Choroid plexus epithelial cell (primary cell): ENCODE measurements around the gene PPFIBP2.

Source experiments
- DNase-seq: peaks from one replicate; pipeline ENCODE4 v3.0.0-alpha.2; 2010; ENCODE audit warnings: low read depth
- H3K4me3 ChIP-seq: 2 replicates; pipeline ENCODE4 v1.5.1; 2011; ENCODE audit warnings: low read depth, mild to moderate bottlenecking, control low read depth, low read length, moderate library complexity
- TF ChIP-seq, protein P1 (sequence below): conservative IDR thresholded peaks from 2 replicates; pipeline ENCODE4 v1.5.1; 2011; ENCODE audit warnings: low read depth, mild to moderate bottlenecking, control low read depth, inconsistent platforms, low read length, moderate library complexity

The PPFIBP2 gene

DNA sequence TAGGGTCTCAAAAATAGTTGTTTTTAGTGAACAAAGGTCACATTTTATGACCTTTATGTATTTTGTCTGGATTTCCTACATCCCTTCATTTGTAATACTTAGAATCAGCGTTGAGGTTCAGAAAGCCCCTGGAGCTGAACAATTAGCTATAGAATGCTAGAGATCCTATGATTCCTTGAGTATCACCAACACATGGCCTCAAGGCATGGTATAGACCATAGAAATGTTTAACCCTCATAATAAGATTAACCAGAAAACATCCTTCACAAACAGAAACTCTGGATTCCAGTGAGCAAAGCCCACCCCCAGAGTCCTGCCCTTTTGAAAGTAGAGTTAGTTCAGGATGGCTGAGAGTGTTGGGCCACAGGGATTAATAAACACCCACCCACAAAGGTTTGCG, 82.2 kb downstream of the PPFIBP2 start:
- TF ChIP-seq, protein P1, sequence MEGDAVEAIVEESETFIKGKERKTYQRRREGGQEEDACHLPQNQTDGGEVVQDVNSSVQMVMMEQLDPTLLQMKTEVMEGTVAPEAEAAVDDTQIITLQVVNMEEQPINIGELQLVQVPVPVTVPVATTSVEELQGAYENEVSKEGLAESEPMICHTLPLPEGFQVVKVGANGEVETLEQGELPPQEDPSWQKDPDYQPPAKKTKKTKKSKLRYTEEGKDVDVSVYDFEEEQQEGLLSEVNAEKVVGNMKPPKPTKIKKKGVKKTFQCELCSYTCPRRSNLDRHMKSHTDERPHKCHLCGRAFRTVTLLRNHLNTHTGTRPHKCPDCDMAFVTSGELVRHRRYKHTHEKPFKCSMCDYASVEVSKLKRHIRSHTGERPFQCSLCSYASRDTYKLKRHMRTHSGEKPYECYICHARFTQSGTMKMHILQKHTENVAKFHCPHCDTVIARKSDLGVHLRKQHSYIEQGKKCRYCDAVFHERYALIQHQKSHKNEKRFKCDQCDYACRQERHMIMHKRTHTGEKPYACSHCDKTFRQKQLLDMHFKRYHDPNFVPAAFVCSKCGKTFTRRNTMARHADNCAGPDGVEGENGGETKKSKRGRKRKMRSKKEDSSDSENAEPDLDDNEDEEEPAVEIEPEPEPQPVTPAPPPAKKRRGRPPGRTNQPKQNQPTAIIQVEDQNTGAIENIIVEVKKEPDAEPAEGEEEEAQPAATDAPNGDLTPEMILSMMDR: no peak
- DNase-seq: no peak

DNA sequence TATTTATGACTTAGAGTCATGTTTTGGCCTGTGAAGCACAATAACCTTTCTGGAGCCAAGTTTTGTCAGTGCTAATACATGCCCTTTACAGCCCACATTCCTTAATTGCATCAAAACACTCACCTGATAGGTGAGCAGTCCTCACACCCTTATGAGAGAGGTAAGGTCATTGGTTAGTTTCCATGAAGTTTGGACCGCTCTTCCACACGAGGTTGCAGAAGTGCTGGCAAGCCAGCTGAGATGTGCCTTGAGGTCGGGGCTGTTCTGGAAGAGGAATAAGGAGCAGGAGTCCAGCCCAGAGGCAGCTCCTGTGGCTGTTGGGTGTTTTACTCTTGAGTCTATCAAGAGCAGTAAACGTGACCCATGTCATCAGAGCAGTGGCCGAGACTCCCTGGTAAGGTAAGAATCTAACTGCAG, 83.2 kb downstream of the PPFIBP2 start:
- TF ChIP-seq, protein P1: no peak
- no peak overlapping the region for H3K4me3 ChIP-seq
- DNase-seq: no peak

More for the DNA sequence above, 82.2 kb downstream of the PPFIBP2 start:
- H3K4me3 ChIP-seq: no peak overlapping the region

DNA sequence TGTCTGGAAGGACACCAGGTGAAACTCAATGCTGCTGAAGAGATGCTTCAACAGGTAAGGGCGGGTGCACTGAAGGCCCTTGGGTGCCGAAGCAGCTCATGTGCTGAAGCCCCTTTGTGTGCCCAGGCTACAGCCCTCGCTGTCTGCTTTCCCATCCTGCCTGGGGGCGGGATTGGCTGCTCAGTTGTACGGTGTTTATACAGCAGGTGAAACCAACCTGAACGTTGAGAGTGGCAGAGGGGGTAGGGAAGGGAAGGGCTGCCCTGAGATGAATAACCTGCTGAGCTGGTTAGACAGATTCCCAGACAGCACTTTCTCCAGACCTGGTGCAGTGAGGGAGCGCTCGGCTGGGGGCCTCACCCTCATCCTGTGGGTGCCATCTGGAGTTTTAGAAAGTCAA, 83.8 kb downstream of the PPFIBP2 start:
- H3K4me3 ChIP-seq: no peak overlapping the region
- no peak for DNase-seq
- TF ChIP-seq, protein P1: no peak

GRCh38 chr11:7599209-7599608, 85.4 kb downstream of the PPFIBP2 start:
- DNase-seq: no peak
- TF ChIP-seq, protein P1: no peak
- no peak overlapping the region for H3K4me3 ChIP-seq

- TF ChIP-seq, protein P1: no peak
- peak; percentile 83 for DNase-seq
- no peak overlapping the region for H3K4me3 ChIP-seq
These were observed 86.5 kb downstream of the PPFIBP2 start for GRCh38 chr11:7600205-7600775.

- TF ChIP-seq, protein P1: no peak
- no peak for DNase-seq
These were observed 89.4 kb downstream of the PPFIBP2 start for GRCh38 chr11:7603031-7603781.

More at GRCh38 chr11:7603031-7603781, 89.4 kb downstream of the PPFIBP2 start:
- H3K4me3 ChIP-seq: no peak overlapping the region
